PC-3 (cell line): ENCODE data around the gene XG. TPM values are rescaled to one million over a fixed set of nuclear protein-coding genes. Genes with fewer than 3 reads are reported as not detected.

Experiments used
- ATAC-seq: fragments of 200-7000 bp; cut with Tn5 transposase; 2 replicates; pipeline ENCODE4 v1.9.1; 2020; ENCODE audit warnings: mild to moderate bottlenecking, moderate library complexity
- BruUV-seq: library from RNA; stranded (reverse); fragments of 400-500 nt; replicated peaks from 2 replicates; lab custom pipeline; 2021; lab: Mats Ljungman, UMichigan
- CTCF ChIA-PET: fragments of 300-600 bp; sonication (Branson Sonifier 250); formaldehyde crosslinking; loops from one replicate; lab custom pipeline; 2022; ENCODE audit warnings: antibody characterized with exemption; lab: Charles Lee
- POLR2A ChIA-PET: fragments of 300-600 bp; sonication (Branson Sonifier 250); formaldehyde crosslinking; loops from one replicate; lab custom pipeline; 2022; ENCODE audit warnings: antibody characterized with exemption; ENCODE audit not compliant: unreplicated experiment; lab: Charles Lee
- DNase-seq: peaks from one replicate; pipeline ENCODE4 v3.0.0-alpha.2; 2015
- H2AFZ ChIP-seq: fragments of 300-600 bp; sonication (generic); 2 replicates; pipeline ENCODE4 v1.6.0; 2016; ENCODE audit warnings: antibody characterized with exemption, low read length
- H3F3A ChIP-seq: fragments of 300-600 bp; sonication (generic); one replicate; pipeline ENCODE4 v1.6.0; 2017; ENCODE audit warnings: antibody characterized with exemption, low read length, control low read depth, mild to moderate bottlenecking; ENCODE audit not compliant: unreplicated experiment
- H3K27ac ChIP-seq: fragments of 300-600 bp; sonication (generic); 2 replicates; pipeline ENCODE4 v1.5.1; 2016; ENCODE audit warnings: mild to moderate bottlenecking, low read length
- H3K27me3 ChIP-seq: fragments of 300-600 bp; sonication (generic); 2 replicates; pipeline ENCODE4 v1.6.1; 2016; ENCODE audit warnings: low read length, mixed read lengths
- H3K36me3 ChIP-seq: fragments of 300-600 bp; sonication (generic); 2 replicates; pipeline ENCODE4 v1.6.1; 2016; ENCODE audit warnings: low read depth, mixed run types, low read length, mixed read lengths
- H3K4me1 ChIP-seq: fragments of 300-600 bp; sonication (generic); 2 replicates; pipeline ENCODE4 v1.5.1; 2016; ENCODE audit warnings: low read length; ENCODE audit not compliant: insufficient read depth
- H3K4me2 ChIP-seq: fragments of 300-600 bp; sonication (generic); 2 replicates; pipeline ENCODE4 v1.6.0; 2016; ENCODE audit warnings: low read length
- H3K4me3 ChIP-seq: fragments of 300-600 bp; sonication (generic); 2 replicates; pipeline ENCODE4 v1.5.1; 2016; ENCODE audit warnings: mild to moderate bottlenecking, low read length, mixed read lengths
- H3K79me2 ChIP-seq: fragments of 300-600 bp; sonication (generic); 2 replicates; pipeline ENCODE4 v1.6.1; 2017; ENCODE audit warnings: low read length, mixed read lengths
- H3K9ac ChIP-seq: fragments of 300-600 bp; sonication (generic); 2 replicates; pipeline ENCODE4 v1.6.0; 2016; ENCODE audit warnings: mild to moderate bottlenecking, low read length
- H3K9me2 ChIP-seq: fragments of 300-600 bp; sonication (generic); replicated peaks from 2 replicates; pipeline ENCODE4 v1.6.1; 2016; ENCODE audit warnings: mixed run types, low read length, mixed read lengths
- H3K9me3 ChIP-seq: fragments of 300-600 bp; sonication (generic); 2 replicates; pipeline ENCODE4 v1.6.1; 2016; ENCODE audit warnings: low read length, mixed read lengths
- H4K20me1 ChIP-seq: fragments of 300-600 bp; sonication (generic); 2 replicates; pipeline ENCODE4 v1.6.1; 2016; ENCODE audit warnings: low read length, mixed read lengths
- CTCF ChIP-seq: fragments of 300-600 bp; sonication (generic); conservative IDR thresholded peaks from 2 replicates; pipeline ENCODE4 v1.5.1; 2017; ENCODE audit warnings: antibody characterized with exemption, low read depth, mild to moderate bottlenecking, low read length
- EZH2 ChIP-seq: fragments of 300-600 bp; sonication (generic); IDR thresholded peaks from one replicate; pipeline ENCODE4 v1.6.1; 2017; ENCODE audit warnings: antibody characterized with exemption, mild to moderate bottlenecking, low read length; ENCODE audit not compliant: unreplicated experiment
- EZH2phosphoT487 ChIP-seq: fragments of 300-600 bp; sonication (generic); IDR thresholded peaks from 2 replicates; pipeline ENCODE4 v1.6.1; 2018; ENCODE audit warnings: mild to moderate bottlenecking, antibody characterized with exemption, low read length, borderline replicate concordance
- intact Hi-C: fragments of 100-400 bp; cut with micrococcal nuclease; formaldehyde crosslinking; loops from 2 replicates; pipeline ENCODE4 v1.9.0; 2023
- total RNA-seq: library from RNA; depleted of rRNA; stranded (reverse); fragments of >200 nt; gene quantifications from 2 replicates; pipeline ENCODE4 v1.2.3, GENCODE V29; 2014

XG gene
- total RNA-seq, 1 experiment from 2014 or later, result not detected

- ChIA-PET POLR2A (no interaction called here), CTCF (no interaction called here)
- Histone ChIP-seq H3K36me3 (no peaks in the 10 kb centered on the region), H3K27me3 (peaks cover 10% of the 10 kb centered on the region), H3K9ac (no peak overlapping the region), H4K20me1 (no peaks in the 10 kb centered on the region), H3K4me3 (no peak overlapping the region), H3K79me2 (no peaks in the 10 kb centered on the region), H3K27ac (no peak overlapping the region), H3K4me2 (no peak overlapping the region), H3K9me2 (no peaks in the 10 kb centered on the region), H3K4me1 (no peaks in the 10 kb centered on the region), H3K9me3 (no peaks in the 10 kb centered on the region), H2AFZ (no peak overlapping the region), H3F3A (no peaks in the 10 kb centered on the region)
- intact Hi-C loops, result no loop called here
- BruUV-seq, result no TSS peak
- no peak for TF ChIP-seq EZH2
- no peak for TF ChIP-seq CTCF
- TF ChIP-seq EZH2phosphoT487, result no peak
- no peak for ATAC-seq
- DNase-seq, result no peak
These were observed 77.8 kb downstream of the XG start for GRCh38 chrX:2829469-2830246.

- no peak for ATAC-seq
- Histone ChIP-seq H3F3A (no peaks in the 10 kb centered on the region), H3K27me3 (peaks cover 10% of the 10 kb centered on the region), H2AFZ (no peak overlapping the region), H4K20me1 (no peaks in the 10 kb centered on the region), H3K9me3 (no peaks in the 10 kb centered on the region), H3K9ac (no peak overlapping the region), H3K36me3 (no peaks in the 10 kb centered on the region), H3K9me2 (no peaks in the 10 kb centered on the region), H3K79me2 (no peaks in the 10 kb centered on the region), H3K4me2 (no peak overlapping the region), H3K4me1 (no peaks in the 10 kb centered on the region), H3K4me3 (no peak overlapping the region), H3K27ac (no peak overlapping the region)
- DNase-seq, result no peak
- ChIA-PET POLR2A (no interaction called here), CTCF (no interaction called here)
- no peak for TF ChIP-seq EZH2
- no peak for TF ChIP-seq CTCF
- no peak for TF ChIP-seq EZH2phosphoT487
- intact Hi-C loops, result no loop called here
- BruUV-seq, result no TSS peak
These were observed 79.8 kb downstream of the XG start for GRCh38 chrX:2831471-2832228.

GRCh38 chrX:2837961-2838360, 86.1 kb downstream of the XG start:
- CTCF ChIA-PET, result no interaction called here
- H3K4me2 ChIP-seq, result no peak overlapping the region

More at GRCh38 chrX:2837961-2838360, 86.1 kb downstream of the XG start:
- H4K20me1 ChIP-seq, result no peaks in the 10 kb centered on the region
- intact Hi-C loops, result no loop called here
- H3K36me3 ChIP-seq, result no peaks in the 10 kb centered on the region
- H3K9me3 ChIP-seq, result no peaks in the 10 kb centered on the region
- no peak overlapping the region for H3K9ac ChIP-seq
- H2AFZ ChIP-seq, result no peak overlapping the region
- POLR2A ChIA-PET, result no interaction called here
- BruUV-seq, result no TSS peak
- no peaks in the 10 kb centered on the region for H3K4me1 ChIP-seq
- H3K9me2 ChIP-seq, result no peaks in the 10 kb centered on the region
- DNase-seq (no peak), ATAC-seq (no peak)
- H3F3A ChIP-seq, result no peaks in the 10 kb centered on the region
- TF ChIP-seq CTCF (no peak), EZH2 (no peak), EZH2phosphoT487 (no peak)
- H3K79me2 ChIP-seq, result no peaks in the 10 kb centered on the region
- H3K4me3 ChIP-seq, result no peak overlapping the region
- no peak overlapping the region for H3K27ac ChIP-seq
- H3K27me3 ChIP-seq, result no peaks in the 10 kb centered on the region
